Neutrophil (primary cell): ENCODE results near the gene EVC.

Experiments used
- H3K27ac ChIP-seq: fragments of 200-600 bp; sonication (generic); 2 replicates; pipeline ENCODE4 v1.5.1; 2016; ENCODE audit warnings: mild to moderate bottlenecking, moderate library complexity
- H3K27me3 ChIP-seq: fragments of 200-600 bp; sonication (generic); 2 replicates; pipeline ENCODE4 v1.6.0; 2016; ENCODE audit warnings: mild to moderate bottlenecking
- H3K36me3 ChIP-seq: fragments of 200-600 bp; sonication (generic); 2 replicates; pipeline ENCODE4 v1.5.1; 2017
- H3K4me1 ChIP-seq, 2 experiments: fragments of 200-600 bp in 1 of 2; sonication (generic) in 1 of 2; 1 replicate in 1 of 2; 2 replicates in 1 of 2; pipeline versions ENCODE4 v1.5.1 to v1.6.1; 2013 to 2016; ENCODE audit warnings: low read depth in 1 of 2, low read length in 1 of 2, mild to moderate bottlenecking in 1 of 2, moderate library complexity in 1 of 2; ENCODE audit not compliant: control insufficient read depth in 1 of 2, insufficient read depth in 1 of 2
- H3K4me3 ChIP-seq, 2 experiments: fragments of 200-600 bp in 1 of 2; sonication (generic) in 1 of 2; 1 replicate in 1 of 2; 2 replicates in 1 of 2; pipeline ENCODE4 v1.5.1; 2013 to 2016; ENCODE audit warnings: low read depth in 1 of 2, low read length in 1 of 2, mild to moderate bottlenecking in 1 of 2, moderate library complexity in 1 of 2
- H3K9me3 ChIP-seq: fragments of 200-600 bp; sonication (generic); 2 replicates; pipeline ENCODE4 v1.5.1; 2016
- CTCF ChIP-seq: fragments of 200-600 bp; sonication (generic); IDR thresholded peaks from 2 replicates; pipeline ENCODE4 v1.5.1; 2016; ENCODE audit warnings: antibody characterized with exemption

The EVC gene

GRCh38 chr4:5751666-5752375 is 40.8 kb downstream of the EVC start:
- Histone ChIP-seq H3K27ac (no peak overlapping the region), H3K4me1 (no peaks in the 10 kb centered on the region), H3K9me3 (no peaks in the 10 kb centered on the region), H3K27me3 (no peaks in the 10 kb centered on the region), H3K36me3 (no peaks in the 10 kb centered on the region), H3K4me3 (no peak overlapping the region)
- no peak for TF ChIP-seq CTCF

- no peak overlapping the region for H3K4me3 ChIP-seq
- no peaks in the 10 kb centered on the region for H3K9me3 ChIP-seq
- no peaks in the 10 kb centered on the region for H3K36me3 ChIP-seq
- H3K4me1 ChIP-seq: no peaks in the 10 kb centered on the region
- no peaks in the 10 kb centered on the region for H3K27me3 ChIP-seq
- TF ChIP-seq CTCF: no peak
- no peak overlapping the region for H3K27ac ChIP-seq
Measured at GRCh38 chr4:5752376-5753184, 41.6 kb downstream of the EVC start.

GRCh38 chr4:5753366-5753765 is 42.4 kb downstream of the EVC start:
- TF ChIP-seq CTCF: no peak
- Histone ChIP-seq H3K27ac (no peak overlapping the region), H3K36me3 (no peaks in the 10 kb centered on the region), H3K27me3 (no peaks in the 10 kb centered on the region), H3K9me3 (no peaks in the 10 kb centered on the region), H3K4me3 (no peak overlapping the region), H3K4me1 (no peaks in the 10 kb centered on the region)

- no peaks in the 10 kb centered on the region for H3K4me1 ChIP-seq
- H3K9me3 ChIP-seq: no peaks in the 10 kb centered on the region
- H3K4me3 ChIP-seq: no peak overlapping the region
- no peak for TF ChIP-seq CTCF
- no peak overlapping the region for H3K27ac ChIP-seq
- H3K27me3 ChIP-seq: no peaks in the 10 kb centered on the region
- no peaks in the 10 kb centered on the region for H3K36me3 ChIP-seq
Measured at GRCh38 chr4:5753766-5754528, 42.9 kb downstream of the EVC start.

GRCh38 chr4:5754529-5754881 is 43.5 kb downstream of the EVC start:
- no peaks in the 10 kb centered on the region for H3K36me3 ChIP-seq
- no peak overlapping the region for H3K4me3 ChIP-seq
- no peaks in the 10 kb centered on the region for H3K4me1 ChIP-seq
- TF ChIP-seq CTCF: no peak
- no peak overlapping the region for H3K27ac ChIP-seq
- H3K27me3 ChIP-seq: no peaks in the 10 kb centered on the region
- no peaks in the 10 kb centered on the region for H3K9me3 ChIP-seq
